GM23338 (cell line): Measurements from ENCODE around the gene SLC26A1.

Experiments used
- CTCF ChIP-seq, 2 experiments: fragments of 200-600 bp in 1 of 2; sonication (generic) in 1 of 2; conservative IDR thresholded peaks; 2 replicates each; pipeline versions ENCODE4 v1.5.1 to v1.6.1; 2016 to 2017; ENCODE audit warnings: antibody characterized with exemption in 2 of 2, low read depth in 2 of 2, mild to moderate bottlenecking in 2 of 2, moderate library complexity in 1 of 2
- ETS1 ChIP-seq: IDR thresholded peaks from 2 replicates; pipeline ENCODE4 v1.6.1; 2016; ENCODE audit warnings: antibody characterized with exemption
- EZH2 ChIP-seq: fragments of 200-600 bp; sonication (generic); IDR thresholded peaks from one replicate; pipeline ENCODE4 v1.8.0; 2017; ENCODE audit warnings: antibody characterized with exemption, mild to moderate bottlenecking, low read depth; ENCODE audit not compliant: unreplicated experiment
- JUNB ChIP-seq: IDR thresholded peaks from one replicate; pipeline ENCODE4 v1.6.1; 2016; ENCODE audit warnings: antibody characterized with exemption; ENCODE audit not compliant: unreplicated experiment
- NANOG ChIP-seq: IDR thresholded peaks from 2 replicates; pipeline ENCODE4 v1.6.1; 2016; ENCODE audit warnings: antibody characterized with exemption, borderline replicate concordance
- POLR2AphosphoS5 ChIP-seq: IDR thresholded peaks from 2 replicates; pipeline ENCODE4 v1.6.1; 2016; ENCODE audit warnings: antibody characterized with exemption, low read depth
- ZNF114 ChIP-seq: fragments of 250-450 bp; sonication (Bioruptor Pico); IDR thresholded peaks from 2 replicates; pipeline ENCODE4 v1.5.0; 2020; ENCODE audit warnings: mild to moderate bottlenecking, moderate library complexity
- TF ChIP-seq, protein P1 (sequence below): IDR thresholded peaks from one replicate; pipeline ENCODE4 v1.6.1; 2018; ENCODE audit warnings: antibody characterized with exemption; ENCODE audit not compliant: unreplicated experiment

GRCh38 chr4:946103-946450 is 47.1 kb downstream of the SLC26A1 start:
- TF ChIP-seq CTCF (conservative IDR thresholded peaks at IDR 0.05; ENCODE audit: low read depth in 2 of 2) (no peak), ETS1 (no peak), POLR2AphosphoS5 (no peak), NANOG (no peak), JUNB (no peak), ZNF114 (CRISPR knock-in tag) (no peak), EZH2 (no peak)
- TF ChIP-seq, protein P1, sequence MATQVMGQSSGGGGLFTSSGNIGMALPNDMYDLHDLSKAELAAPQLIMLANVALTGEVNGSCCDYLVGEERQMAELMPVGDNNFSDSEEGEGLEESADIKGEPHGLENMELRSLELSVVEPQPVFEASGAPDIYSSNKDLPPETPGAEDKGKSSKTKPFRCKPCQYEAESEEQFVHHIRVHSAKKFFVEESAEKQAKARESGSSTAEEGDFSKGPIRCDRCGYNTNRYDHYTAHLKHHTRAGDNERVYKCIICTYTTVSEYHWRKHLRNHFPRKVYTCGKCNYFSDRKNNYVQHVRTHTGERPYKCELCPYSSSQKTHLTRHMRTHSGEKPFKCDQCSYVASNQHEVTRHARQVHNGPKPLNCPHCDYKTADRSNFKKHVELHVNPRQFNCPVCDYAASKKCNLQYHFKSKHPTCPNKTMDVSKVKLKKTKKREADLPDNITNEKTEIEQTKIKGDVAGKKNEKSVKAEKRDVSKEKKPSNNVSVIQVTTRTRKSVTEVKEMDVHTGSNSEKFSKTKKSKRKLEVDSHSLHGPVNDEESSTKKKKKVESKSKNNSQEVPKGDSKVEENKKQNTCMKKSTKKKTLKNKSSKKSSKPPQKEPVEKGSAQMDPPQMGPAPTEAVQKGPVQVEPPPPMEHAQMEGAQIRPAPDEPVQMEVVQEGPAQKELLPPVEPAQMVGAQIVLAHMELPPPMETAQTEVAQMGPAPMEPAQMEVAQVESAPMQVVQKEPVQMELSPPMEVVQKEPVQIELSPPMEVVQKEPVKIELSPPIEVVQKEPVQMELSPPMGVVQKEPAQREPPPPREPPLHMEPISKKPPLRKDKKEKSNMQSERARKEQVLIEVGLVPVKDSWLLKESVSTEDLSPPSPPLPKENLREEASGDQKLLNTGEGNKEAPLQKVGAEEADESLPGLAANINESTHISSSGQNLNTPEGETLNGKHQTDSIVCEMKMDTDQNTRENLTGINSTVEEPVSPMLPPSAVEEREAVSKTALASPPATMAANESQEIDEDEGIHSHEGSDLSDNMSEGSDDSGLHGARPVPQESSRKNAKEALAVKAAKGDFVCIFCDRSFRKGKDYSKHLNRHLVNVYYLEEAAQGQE = no peak
